ENCODE results near the gene RSKR. TPM values are rescaled to one million over a fixed set of nuclear protein-coding genes. Genes with fewer than 3 reads are reported as not detected.

Gene RSKR
- total and polyA plus RNA-seq, 9 of the 15 experiments (the other 6 are each of a cell fraction or from before 2014, with no cell fraction given): 1.4 to 42.3 (median 16.2) TPM

DNA sequence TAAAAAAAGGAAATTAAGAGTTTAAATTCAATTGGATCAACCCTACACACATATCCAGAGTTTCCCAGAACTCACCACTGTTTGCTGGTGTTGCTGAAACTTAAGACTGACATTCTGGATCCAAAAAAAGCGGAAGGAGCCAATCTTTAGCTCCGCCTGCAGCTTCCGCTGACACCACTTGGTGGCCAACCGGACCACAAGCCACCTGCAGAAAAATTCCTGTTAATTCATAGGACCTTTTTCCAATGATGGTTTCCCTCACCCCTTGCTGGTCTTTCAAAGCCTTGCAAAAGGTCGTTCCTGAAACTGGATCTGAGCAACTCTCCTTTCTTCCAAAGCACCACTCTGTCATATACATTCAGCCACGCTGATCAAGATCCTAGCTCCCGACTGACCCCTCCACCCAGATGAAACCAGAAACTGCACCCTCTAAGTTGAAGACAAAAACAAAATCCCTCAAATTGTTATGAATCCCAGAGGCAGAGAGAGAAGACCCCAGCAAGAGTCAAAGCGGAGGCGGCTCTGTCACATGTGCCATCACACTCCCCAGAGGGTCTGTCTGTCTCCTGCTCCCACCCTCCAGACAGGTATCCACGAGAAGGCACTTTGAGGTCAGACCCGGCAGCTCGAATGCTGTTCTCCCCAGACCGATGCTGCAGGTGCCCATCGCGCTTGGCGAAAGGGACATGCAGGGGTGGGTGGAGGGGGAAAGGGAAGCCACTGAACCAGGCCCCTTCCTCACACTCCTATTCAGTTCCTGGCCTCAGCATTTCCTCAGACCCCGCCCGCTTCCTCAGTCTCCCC lies 30.2 kb upstream of the RSKR start (continued):
- TF ChIP-seq, protein P1, sequence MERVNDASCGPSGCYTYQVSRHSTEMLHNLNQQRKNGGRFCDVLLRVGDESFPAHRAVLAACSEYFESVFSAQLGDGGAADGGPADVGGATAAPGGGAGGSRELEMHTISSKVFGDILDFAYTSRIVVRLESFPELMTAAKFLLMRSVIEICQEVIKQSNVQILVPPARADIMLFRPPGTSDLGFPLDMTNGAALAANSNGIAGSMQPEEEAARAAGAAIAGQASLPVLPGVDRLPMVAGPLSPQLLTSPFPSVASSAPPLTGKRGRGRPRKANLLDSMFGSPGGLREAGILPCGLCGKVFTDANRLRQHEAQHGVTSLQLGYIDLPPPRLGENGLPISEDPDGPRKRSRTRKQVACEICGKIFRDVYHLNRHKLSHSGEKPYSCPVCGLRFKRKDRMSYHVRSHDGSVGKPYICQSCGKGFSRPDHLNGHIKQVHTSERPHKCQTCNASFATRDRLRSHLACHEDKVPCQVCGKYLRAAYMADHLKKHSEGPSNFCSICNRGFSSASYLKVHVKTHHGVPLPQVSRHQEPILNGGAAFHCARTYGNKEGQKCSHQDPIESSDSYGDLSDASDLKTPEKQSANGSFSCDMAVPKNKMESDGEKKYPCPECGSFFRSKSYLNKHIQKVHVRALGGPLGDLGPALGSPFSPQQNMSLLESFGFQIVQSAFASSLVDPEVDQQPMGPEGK (CRISPR knock-in tag; IDR thresholded peaks at IDR 0.05; ENCODE audit: borderline replicate concordance): no peak
- TF ChIP-seq, protein P2, sequence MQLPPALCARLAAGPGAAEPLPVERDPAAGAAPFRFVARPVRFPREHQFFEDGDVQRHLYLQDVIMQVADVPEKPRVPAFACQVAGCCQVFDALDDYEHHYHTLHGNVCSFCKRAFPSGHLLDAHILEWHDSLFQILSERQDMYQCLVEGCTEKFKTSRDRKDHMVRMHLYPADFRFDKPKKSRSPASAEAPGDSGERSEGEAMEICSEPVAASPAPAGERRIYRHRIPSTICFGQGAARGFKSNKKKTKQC (CRISPR knock-in tag; IDR thresholded peaks at IDR 0.05): no peak
- TF ChIP-seq, protein P3, sequence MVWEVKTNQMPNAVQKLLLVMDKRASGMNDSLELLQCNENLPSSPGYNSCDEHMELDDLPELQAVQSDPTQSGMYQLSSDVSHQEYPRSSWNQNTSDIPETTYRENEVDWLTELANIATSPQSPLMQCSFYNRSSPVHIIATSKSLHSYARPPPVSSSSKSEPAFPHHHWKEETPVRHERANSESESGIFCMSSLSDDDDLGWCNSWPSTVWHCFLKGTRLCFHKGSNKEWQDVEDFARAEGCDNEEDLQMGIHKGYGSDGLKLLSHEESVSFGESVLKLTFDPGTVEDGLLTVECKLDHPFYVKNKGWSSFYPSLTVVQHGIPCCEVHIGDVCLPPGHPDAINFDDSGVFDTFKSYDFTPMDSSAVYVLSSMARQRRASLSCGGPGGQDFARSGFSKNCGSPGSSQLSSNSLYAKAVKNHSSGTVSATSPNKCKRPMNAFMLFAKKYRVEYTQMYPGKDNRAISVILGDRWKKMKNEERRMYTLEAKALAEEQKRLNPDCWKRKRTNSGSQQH (CRISPR knock-in tag; IDR thresholded peaks at IDR 0.05): no peak
- TF ChIP-seq HIVEP1 (CRISPR knock-in tag; IDR thresholded peaks at IDR 0.05) (no peak), HDAC2 (IDR thresholded peaks at IDR 0.05) (0 out of 2 replicates have a peak, but pooled peaks have one; percentile 23), SRSF1 (IDR thresholded peaks at IDR 0.05; ENCODE audit: low read depth, low read length) (no peak), MAFF (IDR thresholded peaks at IDR 0.05; ENCODE audit: low read length) (no peak), XRCC4 (IDR thresholded peaks at IDR 0.05; ENCODE audit: extremely low read depth, insufficient read depth, insufficient read length) (no peak)
- TF ChIP-seq, protein P4, sequence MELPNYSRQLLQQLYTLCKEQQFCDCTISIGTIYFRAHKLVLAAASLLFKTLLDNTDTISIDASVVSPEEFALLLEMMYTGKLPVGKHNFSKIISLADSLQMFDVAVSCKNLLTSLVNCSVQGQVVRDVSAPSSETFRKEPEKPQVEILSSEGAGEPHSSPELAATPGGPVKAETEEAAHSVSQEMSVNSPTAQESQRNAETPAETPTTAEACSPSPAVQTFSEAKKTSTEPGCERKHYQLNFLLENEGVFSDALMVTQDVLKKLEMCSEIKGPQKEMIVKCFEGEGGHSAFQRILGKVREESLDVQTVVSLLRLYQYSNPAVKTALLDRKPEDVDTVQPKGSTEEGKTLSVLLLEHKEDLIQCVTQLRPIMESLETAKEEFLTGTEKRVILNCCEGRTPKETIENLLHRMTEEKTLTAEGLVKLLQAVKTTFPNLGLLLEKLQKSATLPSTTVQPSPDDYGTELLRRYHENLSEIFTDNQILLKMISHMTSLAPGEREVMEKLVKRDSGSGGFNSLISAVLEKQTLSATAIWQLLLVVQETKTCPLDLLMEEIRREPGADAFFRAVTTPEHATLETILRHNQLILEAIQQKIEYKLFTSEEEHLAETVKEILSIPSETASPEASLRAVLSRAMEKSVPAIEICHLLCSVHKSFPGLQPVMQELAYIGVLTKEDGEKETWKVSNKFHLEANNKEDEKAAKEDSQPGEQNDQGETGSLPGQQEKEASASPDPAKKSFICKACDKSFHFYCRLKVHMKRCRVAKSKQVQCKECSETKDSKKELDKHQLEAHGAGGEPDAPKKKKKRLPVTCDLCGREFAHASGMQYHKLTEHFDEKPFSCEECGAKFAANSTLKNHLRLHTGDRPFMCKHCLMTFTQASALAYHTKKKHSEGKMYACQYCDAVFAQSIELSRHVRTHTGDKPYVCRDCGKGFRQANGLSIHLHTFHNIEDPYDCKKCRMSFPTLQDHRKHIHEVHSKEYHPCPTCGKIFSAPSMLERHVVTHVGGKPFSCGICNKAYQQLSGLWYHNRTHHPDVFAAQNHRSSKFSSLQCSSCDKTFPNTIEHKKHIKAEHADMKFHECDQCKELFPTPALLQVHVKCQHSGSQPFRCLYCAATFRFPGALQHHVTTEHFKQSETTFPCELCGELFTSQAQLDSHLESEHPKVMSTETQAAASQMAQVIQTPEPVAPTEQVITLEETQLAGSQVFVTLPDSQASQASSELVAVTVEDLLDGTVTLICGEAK (IDR thresholded peaks at IDR 0.05): peak; percentile 72
- TF ChIP-seq, protein P4 (CRISPR knock-in tag; IDR thresholded peaks at IDR 0.05): no peak
- TF ChIP-seq, protein P5, sequence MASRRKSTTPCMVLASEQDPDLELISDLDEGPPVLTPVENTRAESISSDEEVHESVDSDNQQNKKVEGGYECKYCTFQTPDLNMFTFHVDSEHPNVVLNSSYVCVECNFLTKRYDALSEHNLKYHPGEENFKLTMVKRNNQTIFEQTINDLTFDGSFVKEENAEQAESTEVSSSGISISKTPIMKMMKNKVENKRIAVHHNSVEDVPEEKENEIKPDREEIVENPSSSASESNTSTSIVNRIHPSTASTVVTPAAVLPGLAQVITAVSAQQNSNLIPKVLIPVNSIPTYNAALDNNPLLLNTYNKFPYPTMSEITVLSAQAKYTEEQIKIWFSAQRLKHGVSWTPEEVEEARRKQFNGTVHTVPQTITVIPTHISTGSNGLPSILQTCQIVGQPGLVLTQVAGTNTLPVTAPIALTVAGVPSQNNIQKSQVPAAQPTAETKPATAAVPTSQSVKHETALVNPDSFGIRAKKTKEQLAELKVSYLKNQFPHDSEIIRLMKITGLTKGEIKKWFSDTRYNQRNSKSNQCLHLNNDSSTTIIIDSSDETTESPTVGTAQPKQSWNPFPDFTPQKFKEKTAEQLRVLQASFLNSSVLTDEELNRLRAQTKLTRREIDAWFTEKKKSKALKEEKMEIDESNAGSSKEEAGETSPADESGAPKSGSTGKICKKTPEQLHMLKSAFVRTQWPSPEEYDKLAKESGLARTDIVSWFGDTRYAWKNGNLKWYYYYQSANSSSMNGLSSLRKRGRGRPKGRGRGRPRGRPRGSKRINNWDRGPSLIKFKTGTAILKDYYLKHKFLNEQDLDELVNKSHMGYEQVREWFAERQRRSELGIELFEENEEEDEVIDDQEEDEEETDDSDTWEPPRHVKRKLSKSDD (conservative IDR thresholded peaks at IDR 0.05; ENCODE audit: low read length): no peak

Measured in K562 (cell line).